HG03565 (cell line): ENCODE measurements around the gene TWIST1.

Experiments
- ATAC-seq: cut with Tn5 transposase; IDR thresholded peaks from one replicate; pipeline ENCODE4 v1.9.1; 2021; ENCODE audit warnings: mild to moderate bottlenecking, moderate library complexity; ENCODE audit not compliant: unreplicated experiment

The TWIST1 gene

GRCh38 chr7:19097165-19098055 lies 20.0 kb downstream of the TWIST1 start:
- ATAC-seq, result no peak

GRCh38 chr7:19095353-19095860 lies 22.0 kb downstream of the TWIST1 start:
- no peak for ATAC-seq

- ATAC-seq, result no peak
These were observed 22.7 kb downstream of the TWIST1 start for GRCh38 chr7:19094598-19095352.

- ATAC-seq, result no peak
These were observed 23.3 kb downstream of the TWIST1 start for GRCh38 chr7:19094138-19094537.

- no peak for ATAC-seq
These were observed 25.8 kb downstream of the TWIST1 start for GRCh38 chr7:19091550-19092200.

- no peak for ATAC-seq
These were observed 26.9 kb downstream of the TWIST1 start for GRCh38 chr7:19090526-19090925.

- ATAC-seq, result no peak
These were observed 27.6 kb downstream of the TWIST1 start for GRCh38 chr7:19089797-19090196.

GRCh38 chr7:19089378-19089777 lies 28.1 kb downstream of the TWIST1 start:
- ATAC-seq, result no peak

GRCh38 chr7:19080093-19080492 lies 37.3 kb downstream of the TWIST1 start:
- no peak for ATAC-seq

- ATAC-seq, result no peak
These were observed 38.4 kb downstream of the TWIST1 start for GRCh38 chr7:19079066-19079465.

GRCh38 chr7:19069842-19070241 lies 47.6 kb downstream of the TWIST1 start:
- ATAC-seq, result no peak

- no peak for ATAC-seq
These were observed 51.3 kb downstream of the TWIST1 start for GRCh38 chr7:19066170-19066569.
